Liver (tissue), 9 donors: ENCODE results near the gene PPP3R2. TPM values are rescaled to one million over a fixed set of nuclear protein-coding genes. Genes with fewer than 3 reads are reported as not detected.

Experiments
- DNase-seq: peaks from one replicate; pipeline ENCODE4 v3.0.0-alpha.2; 2017; ENCODE audit warnings: low spot score
- H3K27ac ChIP-seq, 2 donors: one replicate each; pipeline ENCODE4 v1.7.0; 2013; ENCODE audit warnings: inconsistent platforms in 2 of 2, low read length in 2 of 2, control low read depth in 1 of 2, low read depth in 1 of 2, mild to moderate bottlenecking in 1 of 2
- H3K27me3 ChIP-seq, 4 donors: one replicate each; pipeline versions ENCODE4 v1.6.1 to v1.7.0; 2013; ENCODE audit warnings: low read length in 3 of 4, inconsistent platforms in 1 of 4, mild to moderate bottlenecking in 1 of 4, moderate library complexity in 1 of 4; ENCODE audit not compliant: control insufficient read depth in 4 of 4, insufficient read depth in 4 of 4
- H3K36me3 ChIP-seq, 4 donors: one replicate each; pipeline versions ENCODE4 v1.6.1 to v1.7.0; 2013; ENCODE audit warnings: low read length in 3 of 4, mild to moderate bottlenecking in 3 of 4, low read depth in 1 of 4, moderate library complexity in 1 of 4; ENCODE audit not compliant: control insufficient read depth in 4 of 4, insufficient read depth in 3 of 4
- H3K4me1 ChIP-seq, 4 donors: one replicate each; pipeline versions ENCODE4 v1.6.1 to v1.7.0; 2013; ENCODE audit warnings: low read length in 3 of 4, mild to moderate bottlenecking in 3 of 4, moderate library complexity in 1 of 4; ENCODE audit not compliant: control insufficient read depth in 4 of 4, insufficient read depth in 4 of 4
- H3K4me3 ChIP-seq, 3 donors: one replicate each; pipeline versions ENCODE4 v1.6.1 to v1.7.0; 2013; ENCODE audit warnings: low read length in 3 of 3, control low read depth in 1 of 3, low read depth in 1 of 3, mild to moderate bottlenecking in 1 of 3
- H3K9ac ChIP-seq, 2 donors: one replicate each; pipeline ENCODE4 v1.7.0; 2013; ENCODE audit warnings: low read length in 2 of 2, mild to moderate bottlenecking in 2 of 2, moderate library complexity in 2 of 2, control low read depth in 1 of 2, low read depth in 1 of 2
- H3K9me3 ChIP-seq, 4 donors: one replicate each; pipeline versions ENCODE4 v1.6.1 to v1.7.0; 2013; ENCODE audit warnings: low read length in 3 of 4; ENCODE audit not compliant: control insufficient read depth in 4 of 4
- EGR1 ChIP-seq, 2 donors: IDR thresholded peaks; 2 replicates each; pipeline ENCODE4 v1.6.1; 2016 to 2018; ENCODE audit warnings: antibody characterized with exemption in 2 of 2, low read depth in 2 of 2
- FOXA1 ChIP-seq: IDR thresholded peaks from 2 replicates; pipeline ENCODE4 v1.6.1; 2016; ENCODE audit warnings: antibody characterized with exemption
- FOXA2 ChIP-seq: IDR thresholded peaks from 2 replicates; pipeline ENCODE4 v1.6.1; 2016; ENCODE audit warnings: antibody characterized with exemption
- GABPA ChIP-seq, 2 donors: IDR thresholded peaks in 1 of 2; conservative IDR thresholded peaks in 1 of 2; 2 replicates each; pipeline ENCODE4 v1.6.1; 2016; ENCODE audit warnings: antibody characterized with exemption in 2 of 2, mild to moderate bottlenecking in 1 of 2, moderate library complexity in 1 of 2
- HNF4A ChIP-seq, 2 donors: conservative IDR thresholded peaks; 2 replicates each; pipeline ENCODE4 v1.6.1; 2016; ENCODE audit warnings: antibody characterized with exemption in 2 of 2, mild to moderate bottlenecking in 2 of 2
- HNF4G ChIP-seq: IDR thresholded peaks from 2 replicates; pipeline ENCODE4 v1.6.1; 2016; ENCODE audit warnings: antibody characterized with exemption
- JUND ChIP-seq, 2 donors: IDR thresholded peaks; 2 replicates each; pipeline ENCODE4 v1.6.1; 2016; ENCODE audit warnings: antibody characterized with exemption in 2 of 2
- NR2F2 ChIP-seq: IDR thresholded peaks from 2 replicates; pipeline ENCODE4 v1.6.1; 2016; ENCODE audit warnings: antibody characterized with exemption
- RAD21 ChIP-seq, 2 donors: IDR thresholded peaks; 2 replicates each; pipeline ENCODE4 v1.6.1; 2016; ENCODE audit warnings: antibody characterized with exemption in 2 of 2, mild to moderate bottlenecking in 2 of 2
- RXRA ChIP-seq, 2 donors: IDR thresholded peaks; 2 replicates each; pipeline ENCODE4 v1.6.1; 2017 to 2018; ENCODE audit warnings: antibody characterized with exemption in 2 of 2, mild to moderate bottlenecking in 1 of 2
- SP1 ChIP-seq: IDR thresholded peaks from 2 replicates; pipeline ENCODE4 v1.6.1; 2018; ENCODE audit warnings: antibody characterized with exemption, mild to moderate bottlenecking
- TAF1 ChIP-seq: conservative IDR thresholded peaks from 2 replicates; pipeline ENCODE4 v1.6.1; 2016; ENCODE audit warnings: antibody characterized with exemption, mild to moderate bottlenecking
- YY1 ChIP-seq: IDR thresholded peaks from 2 replicates; pipeline ENCODE4 v1.6.1; 2016; ENCODE audit warnings: antibody characterized with exemption, mild to moderate bottlenecking
- WGBS: extraction: QIAGEN DNeasy Blood & Tissue Kit; methylation state at CpG from one replicate; pipeline ENCODE4 v1.1.7; 2013; 5-methylcytosine and 5-hydroxymethylcytosine counted together
- polyA plus RNA-seq, 2 donors: library from polyadenylated mRNA; stranded (reverse) in 1 of 2; unstranded in 1 of 2; fragments of 200-250 nt in 1 of 2; fragments of >200 nt in 1 of 2; fragmentation: Nextera tagmentation in 1 of 2; extraction: Ambion mirVana in 1 of 2; gene quantifications; one replicate each; pipeline versions ENCODE4 v1.2.1 to v1.2.3, GENCODE V29; 2013 to 2015
- total RNA-seq, 2 donors: library from RNA; depleted of rRNA; stranded (reverse); fragments of >200 nt; gene quantifications; one replicate each; pipeline ENCODE4 v1.2.3, GENCODE V29; 2014
- TF ChIP-seq, protein P1 (sequence below): IDR thresholded peaks from 2 replicates; pipeline ENCODE4 v1.6.1; 2016; ENCODE audit warnings: antibody characterized with exemption
- TF ChIP-seq, protein P2 (sequence below): IDR thresholded peaks from 2 replicates; pipeline ENCODE4 v1.6.1; 2016; ENCODE audit warnings: antibody characterized with exemption, mild to moderate bottlenecking
- TF ChIP-seq, protein P3 (sequence below): IDR thresholded peaks from 2 replicates; pipeline ENCODE4 v1.6.1; 2016; ENCODE audit warnings: antibody characterized with exemption
- TF ChIP-seq, protein P4 (sequence below): fragments of 150-350 bp; IDR thresholded peaks from 2 replicates; pipeline ENCODE4 v1.5.1; 2017; ENCODE audit warnings: improper control_type of control experiment, low read depth, low read length; ENCODE audit not compliant: missing input control
- TF ChIP-seq, protein P5 (sequence below): IDR thresholded peaks from 2 replicates; pipeline ENCODE4 v1.6.1; 2016; ENCODE audit warnings: antibody characterized with exemption
- donor health status: healthy.
- donor health status: healthy.
- donor health status: healthy.
- donor health status: healthy.
- donor health status: healthy.

PPP3R2 gene, protein sequence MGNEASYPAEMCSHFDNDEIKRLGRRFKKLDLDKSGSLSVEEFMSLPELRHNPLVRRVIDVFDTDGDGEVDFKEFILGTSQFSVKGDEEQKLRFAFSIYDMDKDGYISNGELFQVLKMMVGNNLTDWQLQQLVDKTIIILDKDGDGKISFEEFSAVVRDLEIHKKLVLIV
- total RNA-seq, result under 1 TPM in 1 of 2 donors, not detected in 1; 0.08 TPM
- not detected for polyA plus RNA-seq

DNA sequence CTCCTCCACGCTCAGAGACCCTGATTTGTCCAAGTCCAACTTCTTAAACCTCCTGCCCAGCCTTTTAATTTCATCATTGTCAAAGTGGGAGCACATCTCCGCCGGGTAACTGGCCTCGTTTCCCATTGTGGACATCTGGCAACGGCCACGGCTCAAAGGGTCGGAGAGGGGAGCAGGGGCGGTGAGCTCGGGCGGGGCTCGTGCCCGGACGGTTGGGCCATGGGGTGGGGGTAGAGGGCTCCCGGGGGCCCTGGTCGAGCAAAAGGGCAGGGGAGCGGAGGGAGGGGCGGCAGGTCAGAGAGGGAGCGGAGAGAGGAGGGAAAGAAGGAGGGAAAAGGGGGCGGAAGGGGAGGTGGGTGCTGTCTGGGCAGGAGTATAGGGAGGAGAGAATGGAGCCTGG, at the start of gene PPP3R2:
PPP3R2 (minus strand) TSS at position 174 of the 400 bp plus-strand sequence; CDS start at position 126, 48 bp downstream.
- 91% methylated on average over 19 of the region's 19 CpGs for WGBS
- no peak for DNase-seq

More for the DNA sequence above, at the start of gene PPP3R2:
- no peak for TF ChIP-seq RAD21 (IDR thresholded peaks at IDR 0.05)
- TF ChIP-seq, protein P1, sequence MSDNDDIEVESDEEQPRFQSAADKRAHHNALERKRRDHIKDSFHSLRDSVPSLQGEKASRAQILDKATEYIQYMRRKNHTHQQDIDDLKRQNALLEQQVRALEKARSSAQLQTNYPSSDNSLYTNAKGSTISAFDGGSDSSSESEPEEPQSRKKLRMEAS, result no peak
- TF ChIP-seq HNF4G, result no peak
- TF ChIP-seq, protein P2, sequence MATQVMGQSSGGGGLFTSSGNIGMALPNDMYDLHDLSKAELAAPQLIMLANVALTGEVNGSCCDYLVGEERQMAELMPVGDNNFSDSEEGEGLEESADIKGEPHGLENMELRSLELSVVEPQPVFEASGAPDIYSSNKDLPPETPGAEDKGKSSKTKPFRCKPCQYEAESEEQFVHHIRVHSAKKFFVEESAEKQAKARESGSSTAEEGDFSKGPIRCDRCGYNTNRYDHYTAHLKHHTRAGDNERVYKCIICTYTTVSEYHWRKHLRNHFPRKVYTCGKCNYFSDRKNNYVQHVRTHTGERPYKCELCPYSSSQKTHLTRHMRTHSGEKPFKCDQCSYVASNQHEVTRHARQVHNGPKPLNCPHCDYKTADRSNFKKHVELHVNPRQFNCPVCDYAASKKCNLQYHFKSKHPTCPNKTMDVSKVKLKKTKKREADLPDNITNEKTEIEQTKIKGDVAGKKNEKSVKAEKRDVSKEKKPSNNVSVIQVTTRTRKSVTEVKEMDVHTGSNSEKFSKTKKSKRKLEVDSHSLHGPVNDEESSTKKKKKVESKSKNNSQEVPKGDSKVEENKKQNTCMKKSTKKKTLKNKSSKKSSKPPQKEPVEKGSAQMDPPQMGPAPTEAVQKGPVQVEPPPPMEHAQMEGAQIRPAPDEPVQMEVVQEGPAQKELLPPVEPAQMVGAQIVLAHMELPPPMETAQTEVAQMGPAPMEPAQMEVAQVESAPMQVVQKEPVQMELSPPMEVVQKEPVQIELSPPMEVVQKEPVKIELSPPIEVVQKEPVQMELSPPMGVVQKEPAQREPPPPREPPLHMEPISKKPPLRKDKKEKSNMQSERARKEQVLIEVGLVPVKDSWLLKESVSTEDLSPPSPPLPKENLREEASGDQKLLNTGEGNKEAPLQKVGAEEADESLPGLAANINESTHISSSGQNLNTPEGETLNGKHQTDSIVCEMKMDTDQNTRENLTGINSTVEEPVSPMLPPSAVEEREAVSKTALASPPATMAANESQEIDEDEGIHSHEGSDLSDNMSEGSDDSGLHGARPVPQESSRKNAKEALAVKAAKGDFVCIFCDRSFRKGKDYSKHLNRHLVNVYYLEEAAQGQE, result no peak
- TF ChIP-seq, protein P3, sequence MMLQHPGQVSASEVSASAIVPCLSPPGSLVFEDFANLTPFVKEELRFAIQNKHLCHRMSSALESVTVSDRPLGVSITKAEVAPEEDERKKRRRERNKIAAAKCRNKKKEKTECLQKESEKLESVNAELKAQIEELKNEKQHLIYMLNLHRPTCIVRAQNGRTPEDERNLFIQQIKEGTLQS, result no peak
- TF ChIP-seq EGR1 (IDR thresholded peaks at IDR 0.05; ENCODE audit: low read depth in 2 of 2), result no peak
- TF ChIP-seq, protein P4, sequence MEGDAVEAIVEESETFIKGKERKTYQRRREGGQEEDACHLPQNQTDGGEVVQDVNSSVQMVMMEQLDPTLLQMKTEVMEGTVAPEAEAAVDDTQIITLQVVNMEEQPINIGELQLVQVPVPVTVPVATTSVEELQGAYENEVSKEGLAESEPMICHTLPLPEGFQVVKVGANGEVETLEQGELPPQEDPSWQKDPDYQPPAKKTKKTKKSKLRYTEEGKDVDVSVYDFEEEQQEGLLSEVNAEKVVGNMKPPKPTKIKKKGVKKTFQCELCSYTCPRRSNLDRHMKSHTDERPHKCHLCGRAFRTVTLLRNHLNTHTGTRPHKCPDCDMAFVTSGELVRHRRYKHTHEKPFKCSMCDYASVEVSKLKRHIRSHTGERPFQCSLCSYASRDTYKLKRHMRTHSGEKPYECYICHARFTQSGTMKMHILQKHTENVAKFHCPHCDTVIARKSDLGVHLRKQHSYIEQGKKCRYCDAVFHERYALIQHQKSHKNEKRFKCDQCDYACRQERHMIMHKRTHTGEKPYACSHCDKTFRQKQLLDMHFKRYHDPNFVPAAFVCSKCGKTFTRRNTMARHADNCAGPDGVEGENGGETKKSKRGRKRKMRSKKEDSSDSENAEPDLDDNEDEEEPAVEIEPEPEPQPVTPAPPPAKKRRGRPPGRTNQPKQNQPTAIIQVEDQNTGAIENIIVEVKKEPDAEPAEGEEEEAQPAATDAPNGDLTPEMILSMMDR, result no peak
- TF ChIP-seq GABPA (IDR thresholded peaks at IDR 0.05 in 1 of 2, conservative IDR thresholded peaks at IDR 0.05 in 1 of 2), result no peak
- no peak for TF ChIP-seq NR2F2
- no peak for TF ChIP-seq YY1
- no peak for TF ChIP-seq FOXA1
- TF ChIP-seq FOXA2, result no peak
- TF ChIP-seq HNF4A (conservative IDR thresholded peaks at IDR 0.05), result no peak
- no peak for TF ChIP-seq SP1
- TF ChIP-seq TAF1, result no peak
- no peak for TF ChIP-seq JUND (IDR thresholded peaks at IDR 0.05)
- TF ChIP-seq, protein P5, sequence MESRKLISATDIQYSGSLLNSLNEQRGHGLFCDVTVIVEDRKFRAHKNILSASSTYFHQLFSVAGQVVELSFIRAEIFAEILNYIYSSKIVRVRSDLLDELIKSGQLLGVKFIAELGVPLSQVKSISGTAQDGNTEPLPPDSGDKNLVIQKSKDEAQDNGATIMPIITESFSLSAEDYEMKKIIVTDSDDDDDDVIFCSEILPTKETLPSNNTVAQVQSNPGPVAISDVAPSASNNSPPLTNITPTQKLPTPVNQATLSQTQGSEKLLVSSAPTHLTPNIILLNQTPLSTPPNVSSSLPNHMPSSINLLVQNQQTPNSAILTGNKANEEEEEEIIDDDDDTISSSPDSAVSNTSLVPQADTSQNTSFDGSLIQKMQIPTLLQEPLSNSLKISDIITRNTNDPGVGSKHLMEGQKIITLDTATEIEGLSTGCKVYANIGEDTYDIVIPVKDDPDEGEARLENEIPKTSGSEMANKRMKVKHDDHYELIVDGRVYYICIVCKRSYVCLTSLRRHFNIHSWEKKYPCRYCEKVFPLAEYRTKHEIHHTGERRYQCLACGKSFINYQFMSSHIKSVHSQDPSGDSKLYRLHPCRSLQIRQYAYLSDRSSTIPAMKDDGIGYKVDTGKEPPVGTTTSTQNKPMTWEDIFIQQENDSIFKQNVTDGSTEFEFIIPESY, result no peak
- TF ChIP-seq RXRA (IDR thresholded peaks at IDR 0.05), result no peak
- Histone ChIP-seq H3K36me3 (no peaks in the 10 kb centered on the region), H3K27ac (no peak within 1 kb of the TSS), H3K27me3 (no peaks in the 10 kb centered on the region), H3K9me3 (no peaks in the 10 kb centered on the region), H3K9ac (no peak within 1 kb of the TSS), H3K4me3 (no peak within 1 kb of the TSS), H3K4me1 (no peaks in the 10 kb centered on the region)
